Trophoblast cell (in vitro differentiated cells and primary cell): Measurements from ENCODE around the gene STYXL1.
"Not testable (repeated sequence)": the region's sequence is repeated elsewhere in the genome, so short reads cannot be mapped to it uniquely, and the experiment has no call there.

Source experiments
- DNase-seq, 2 donors: peaks; one replicate each; pipeline ENCODE4 v3.0.0-alpha.2; 2016
- H2AFZ ChIP-seq: 2 replicates; pipeline ENCODE4 v1.6.1; 2013; ENCODE audit warnings: low read length, moderate library complexity, mild to moderate bottlenecking; ENCODE audit not compliant: insufficient read depth, poor library complexity
- H2AK5ac ChIP-seq: 2 replicates; pipeline ENCODE4 v1.6.1; 2013; ENCODE audit warnings: mild to moderate bottlenecking, low read length
- H2BK120ac ChIP-seq: 2 replicates; pipeline ENCODE4 v1.6.1; 2013; ENCODE audit warnings: low read length, mild to moderate bottlenecking, moderate library complexity; ENCODE audit not compliant: insufficient read depth, poor library complexity
- H2BK12ac ChIP-seq: 2 replicates; pipeline ENCODE4 v1.6.1; 2013; ENCODE audit warnings: mild to moderate bottlenecking, low read length, moderate library complexity
- H2BK5ac ChIP-seq: 2 replicates; pipeline ENCODE4 v1.6.1; 2013; ENCODE audit warnings: low read length, low read depth, moderate library complexity, mild to moderate bottlenecking; ENCODE audit not compliant: poor library complexity
- H3K14ac ChIP-seq: 2 replicates; pipeline ENCODE4 v1.6.1; 2013; ENCODE audit warnings: mild to moderate bottlenecking, low read length
- H3K18ac ChIP-seq: 2 replicates; pipeline ENCODE4 v1.6.1; 2013; ENCODE audit warnings: mild to moderate bottlenecking, low read length
- H3K23ac ChIP-seq: 2 replicates; pipeline ENCODE4 v1.6.1; 2013; ENCODE audit warnings: low read length
- H3K27ac ChIP-seq: 2 replicates; pipeline ENCODE4 v1.5.1; 2013; ENCODE audit warnings: low read depth, mild to moderate bottlenecking, inconsistent platforms, low read length, moderate library complexity
- H3K27me3 ChIP-seq: 2 replicates; pipeline ENCODE4 v1.6.1; 2013; ENCODE audit warnings: inconsistent platforms, mild to moderate bottlenecking, low read length, moderate library complexity; ENCODE audit not compliant: insufficient read depth
- H3K36me3 ChIP-seq, 2 experiments: 1 replicate in 1 of 2; 2 replicates in 1 of 2; pipeline ENCODE4 v1.6.1; 2013; ENCODE audit warnings: low read length in 2 of 2, mild to moderate bottlenecking in 2 of 2, moderate library complexity in 1 of 2; ENCODE audit not compliant: insufficient read depth in 2 of 2, control insufficient read depth in 1 of 2
- H3K4ac ChIP-seq: 2 replicates; pipeline ENCODE4 v1.6.1; 2013; ENCODE audit warnings: low read depth, mild to moderate bottlenecking, low read length, moderate library complexity
- H3K4me1 ChIP-seq, 2 experiments: 1 replicate in 1 of 2; 2 replicates in 1 of 2; pipeline ENCODE4 v1.6.1; 2013; ENCODE audit warnings: low read length in 2 of 2, mild to moderate bottlenecking in 2 of 2, moderate library complexity in 1 of 2; ENCODE audit not compliant: insufficient read depth in 2 of 2, control insufficient read depth in 1 of 2
- H3K4me2 ChIP-seq: 2 replicates; pipeline ENCODE4 v1.6.1; 2013; ENCODE audit warnings: inconsistent platforms, mild to moderate bottlenecking, low read length, moderate library complexity
- H3K4me3 ChIP-seq: 2 replicates; pipeline ENCODE4 v1.5.1; 2013; ENCODE audit warnings: mild to moderate bottlenecking, low read depth, low read length, inconsistent platforms
- H3K79me1 ChIP-seq: one replicate; pipeline ENCODE4 v1.6.1; 2013; ENCODE audit warnings: low read length
- H3K79me2 ChIP-seq: 2 replicates; pipeline ENCODE4 v1.6.1; 2013; ENCODE audit warnings: low read length, mild to moderate bottlenecking; ENCODE audit not compliant: control insufficient read depth, insufficient read depth, poor library complexity
- H3K9ac ChIP-seq: 2 replicates; pipeline ENCODE4 v1.6.1; 2013; ENCODE audit warnings: mild to moderate bottlenecking, low read length
- H3K9me3 ChIP-seq: 2 replicates; pipeline ENCODE4 v1.6.1; 2013; ENCODE audit warnings: low read depth, mild to moderate bottlenecking, control low read depth, inconsistent platforms, low read length; ENCODE audit not compliant: insufficient read depth
- H4K12ac ChIP-seq: 2 replicates; pipeline ENCODE4 v1.6.1; 2013; ENCODE audit warnings: low read depth, mild to moderate bottlenecking, low read length, moderate library complexity
- H4K8ac ChIP-seq: 2 replicates; pipeline ENCODE4 v1.6.1; 2013; ENCODE audit warnings: low read depth, mild to moderate bottlenecking, low read length, moderate library complexity
- H4K91ac ChIP-seq: one replicate; pipeline ENCODE4 v1.6.1; 2013; ENCODE audit warnings: low read depth, mild to moderate bottlenecking, low read length, moderate library complexity
- WGBS: extraction: QIAGEN DNeasy Blood & Tissue Kit; methylation state at CpG from one replicate; pipeline ENCODE4 v1.1.7; 2013; ENCODE audit warnings: missing lambda C conversion rate; ENCODE audit not compliant: insufficient read length, insufficient coverage; ENCODE audit errors: extremely low coverage; 5-methylcytosine and 5-hydroxymethylcytosine counted together

STYXL1 gene

DNA sequence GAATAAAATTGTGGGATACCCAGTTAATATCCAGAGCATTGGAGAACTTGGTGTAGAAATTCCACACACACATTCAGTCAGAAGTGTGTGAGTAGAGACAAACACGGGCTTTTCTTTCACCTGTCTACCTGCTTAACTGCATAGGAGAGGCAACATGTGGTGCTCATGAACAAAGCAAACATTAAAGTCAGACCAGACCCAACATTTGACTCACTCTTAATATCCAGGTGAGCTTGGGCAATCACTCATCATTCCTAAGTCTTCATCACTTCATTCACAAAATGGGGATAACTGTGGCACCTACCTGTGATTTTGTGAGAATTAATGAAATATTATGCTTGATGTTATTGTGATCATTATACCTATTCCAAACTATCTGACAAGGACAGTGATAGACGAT lies 36.3 kb upstream of the STYXL1 start:
- not testable (repeated sequence) for H2BK120ac ChIP-seq, H4K91ac ChIP-seq, H3K79me1 ChIP-seq, H3K27me3 ChIP-seq, H3K4ac ChIP-seq, H2BK5ac ChIP-seq, H4K8ac ChIP-seq, DNase-seq, H2AK5ac ChIP-seq, H3K14ac ChIP-seq, H3K9me3 ChIP-seq, H3K9ac ChIP-seq, H3K23ac ChIP-seq, H3K4me1 ChIP-seq, H3K4me3 ChIP-seq, H2AFZ ChIP-seq, H3K27ac ChIP-seq, H3K4me2 ChIP-seq, H3K18ac ChIP-seq, H2BK12ac ChIP-seq, H4K12ac ChIP-seq, H3K36me3 ChIP-seq, H3K79me2 ChIP-seq
- no CpG with 5 or more reads among the region's 2 CpGs for WGBS

DNA sequence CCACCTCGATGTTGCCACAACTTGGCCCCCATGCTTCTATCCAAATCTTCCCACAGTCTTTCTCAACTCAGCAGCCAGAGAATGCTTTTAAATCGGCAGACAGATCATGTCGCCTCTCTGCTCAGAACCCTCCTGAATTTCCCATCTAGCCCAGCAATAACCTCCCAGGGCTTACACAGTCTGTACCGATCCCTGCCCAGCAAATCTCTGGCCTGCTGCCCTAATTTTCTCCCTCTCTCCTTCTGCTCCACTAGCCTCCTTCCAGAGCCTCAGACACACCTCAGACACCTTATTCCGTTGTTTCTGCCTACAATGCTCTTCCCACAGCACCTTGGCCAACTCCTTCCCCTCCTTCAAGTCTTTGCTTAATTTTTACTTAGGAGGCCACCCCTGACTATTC lies 32.4 kb upstream of the STYXL1 start:
- H3K79me2 ChIP-seq, result no peaks in the 10 kb centered on the region
- H2BK5ac ChIP-seq, result no peak overlapping the region
- no peak overlapping the region for H2BK12ac ChIP-seq
- no peaks in the 10 kb centered on the region for H3K36me3 ChIP-seq
- H3K23ac ChIP-seq, result no peak overlapping the region
- H2AK5ac ChIP-seq, result no peak overlapping the region
- no peaks in the 10 kb centered on the region for H3K9me3 ChIP-seq
- H3K27ac ChIP-seq, result no peak overlapping the region
- H3K4me1 ChIP-seq, result no peaks in the 10 kb centered on the region
- no peaks in the 10 kb centered on the region for H3K27me3 ChIP-seq
- H3K4ac ChIP-seq, result no peak overlapping the region
- no peak overlapping the region for H4K12ac ChIP-seq
- H3K4me2 ChIP-seq, result no peak overlapping the region
- H2BK120ac ChIP-seq, result no peak overlapping the region
- no peak overlapping the region for H3K14ac ChIP-seq
- no peak overlapping the region for H3K9ac ChIP-seq
- H2AFZ ChIP-seq, result no peak overlapping the region
- H3K79me1 ChIP-seq, result no peaks in the 10 kb centered on the region
- H4K8ac ChIP-seq, result no peak overlapping the region
- H3K18ac ChIP-seq, result no peak overlapping the region
- no peak overlapping the region for H3K4me3 ChIP-seq
- no peak overlapping the region for H4K91ac ChIP-seq
- DNase-seq, result no peak
- no CpG with 5 or more reads among the region's 5 CpGs for WGBS

DNA sequence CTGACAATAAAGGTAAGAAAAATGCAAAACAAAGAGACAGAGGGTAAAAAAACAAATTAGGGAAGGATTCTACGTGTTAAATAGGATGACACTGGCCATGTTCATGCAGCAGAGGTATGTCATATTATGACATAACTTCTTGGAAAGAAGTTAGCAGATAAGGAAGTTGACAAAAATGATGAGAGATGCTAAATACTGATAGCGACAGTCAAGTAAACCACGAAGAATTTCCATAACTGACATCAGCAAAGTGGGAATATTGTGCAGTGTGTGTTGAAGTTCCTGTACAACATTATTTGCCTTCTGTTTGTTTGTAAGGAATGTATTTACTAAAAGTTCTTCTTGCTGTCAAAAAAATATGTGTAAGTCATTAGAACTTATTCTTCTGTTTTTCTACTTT lies 29.6 kb upstream of the STYXL1 start:
- H2AK5ac ChIP-seq, result no peak overlapping the region
- H2AFZ ChIP-seq, result no peak overlapping the region

DNA sequence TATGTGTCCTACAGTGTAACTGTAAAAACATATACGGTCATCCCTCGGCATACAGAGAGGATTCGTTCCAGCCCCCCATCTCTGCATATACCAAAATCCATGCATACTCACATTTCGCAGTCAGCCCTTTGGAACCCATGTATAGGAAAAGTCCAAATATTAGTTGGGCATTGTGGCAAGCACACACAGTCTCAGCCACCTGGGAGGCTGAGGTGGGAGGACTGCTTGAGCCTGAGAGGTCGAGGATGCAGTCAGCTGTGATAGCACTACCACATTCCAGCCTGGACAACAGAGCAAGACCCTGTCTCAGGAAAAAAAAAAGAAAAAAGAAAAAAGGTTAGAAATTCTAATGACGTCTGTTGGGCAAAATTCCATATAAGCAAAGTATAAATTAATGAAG lies 29.2 kb upstream of the STYXL1 start:
- Histone ChIP-seq H3K14ac (no peak overlapping the region), H3K27me3 (no peaks in the 10 kb centered on the region), H3K4ac (no peak overlapping the region), H2AK5ac (no peak overlapping the region), H4K91ac (no peak overlapping the region), H2AFZ (no peak overlapping the region), H3K4me1 (peaks cover 0 to 2% of the 10 kb centered on the region in 2 experiments), H2BK120ac (no peak overlapping the region), H3K36me3 (no peaks in the 10 kb centered on the region), H3K4me3 (no peak overlapping the region), H3K18ac (no peak overlapping the region), H3K27ac (no peak overlapping the region), H4K12ac (no peak overlapping the region), H3K9me3 (no peaks in the 10 kb centered on the region), H3K9ac (no peak overlapping the region), H3K79me2 (no peaks in the 10 kb centered on the region), H2BK5ac (no peak overlapping the region), H4K8ac (no peak overlapping the region), H2BK12ac (no peak overlapping the region), H3K23ac (no peak overlapping the region), H3K79me1 (peaks cover 4% of the 10 kb centered on the region), H3K4me2 (no peak overlapping the region)
- DNase-seq, result peak; percentile 8 to 43
- no CpG with 5 or more reads among the region's 6 CpGs for WGBS

More for the DNA sequence above, 29.6 kb upstream of the STYXL1 start:
- no peak overlapping the region for H4K12ac ChIP-seq
- no peak overlapping the region for H3K9ac ChIP-seq
- H2BK5ac ChIP-seq, result no peak overlapping the region
- DNase-seq, result peak; percentile 43 to 87
- H3K14ac ChIP-seq, result no peak overlapping the region
- H4K8ac ChIP-seq, result no peak overlapping the region
- H3K23ac ChIP-seq, result no peak overlapping the region
- H3K9me3 ChIP-seq, result no peaks in the 10 kb centered on the region
- H3K27ac ChIP-seq, result no peak overlapping the region
- H3K4me2 ChIP-seq, result no peak overlapping the region
- H3K36me3 ChIP-seq, result no peaks in the 10 kb centered on the region
- no CpG with 5 or more reads among the region's 3 CpGs for WGBS
- peaks cover 0 to 2% of the 10 kb centered on the region in 2 experiments for H3K4me1 ChIP-seq
- no peak overlapping the region for H2BK120ac ChIP-seq
- no peaks in the 10 kb centered on the region for H3K27me3 ChIP-seq
- no peak overlapping the region for H2BK12ac ChIP-seq
- no peak overlapping the region for H3K4me3 ChIP-seq
- H3K4ac ChIP-seq, result no peak overlapping the region
- no peak overlapping the region for H4K91ac ChIP-seq
- no peak overlapping the region for H3K18ac ChIP-seq
- no peaks in the 10 kb centered on the region for H3K79me2 ChIP-seq
- peaks cover 1% of the 10 kb centered on the region for H3K79me1 ChIP-seq
